WTC11 (cell line): ENCODE measurements around the gene ZDHHC14. TPM values are rescaled to one million over a fixed set of nuclear protein-coding genes. Genes with fewer than 3 reads are reported as not detected.

Experiments used
- ATAC-seq: fragments of 200-7000 bp; cut with Tn5 transposase; 2 replicates; pipeline ENCODE4 v1.10.0; 2021; ENCODE audit warnings: mild to moderate bottlenecking, moderate library complexity
- CTCF ChIA-PET: fragments of 300-600 bp; sonication (Branson Sonifier 250); formaldehyde crosslinking; loops from one replicate; lab custom pipeline; 2021; ENCODE audit warnings: antibody characterized with exemption; lab: Charles Lee
- POLR2A ChIA-PET: fragments of 350-600 bp; sonication (Branson Sonifier 250); formaldehyde crosslinking; loops from one replicate; lab custom pipeline; 2021; ENCODE audit warnings: antibody characterized with exemption; lab: Charles Lee
- DNase-seq: peaks from one replicate; pipeline ENCODE4 v3.0.0; 2021; ENCODE audit warnings: low spot score
- H3K27ac Mint-ChIP-seq: 2 replicates; pipeline ENCODE4 v1.8.0; 2021; ENCODE audit warnings: mixed read lengths
- H3K27me3 Mint-ChIP-seq: 2 replicates; pipeline ENCODE4 v1.8.0; 2021; ENCODE audit warnings: low read depth, mild to moderate bottlenecking, moderate library complexity, mixed read lengths
- H3K36me3 Mint-ChIP-seq: 2 replicates; pipeline ENCODE4 v1.8.0; 2021; ENCODE audit warnings: mixed read lengths
- H3K4me1 Mint-ChIP-seq: 2 replicates; pipeline ENCODE4 v1.8.0; 2022; ENCODE audit warnings: mixed read lengths
- H3K4me3 Mint-ChIP-seq: 2 replicates; pipeline ENCODE4 v1.8.0; 2021; ENCODE audit warnings: mild to moderate bottlenecking, moderate library complexity, mixed read lengths
- H3K9me3 Mint-ChIP-seq: 2 replicates; pipeline ENCODE4 v1.8.0; 2021; ENCODE audit warnings: mixed read lengths
- ATF1 ChIP-seq: sonication (generic); formaldehyde crosslinking; IDR thresholded peaks from 2 replicates; pipeline ENCODE4 v1.8.1; 2023; ENCODE audit warnings: mild to moderate bottlenecking, moderate library complexity, missing genetic modification reagents
- ATF3 ChIP-seq: sonication (generic); formaldehyde crosslinking; conservative IDR thresholded peaks from 2 replicates; pipeline ENCODE4 v1.8.1; 2022; ENCODE audit warnings: mild to moderate bottlenecking, missing genetic modification reagents
- FOXP4 ChIP-seq: sonication (generic); formaldehyde crosslinking; IDR thresholded peaks from 2 replicates; pipeline ENCODE4 v1.8.0; 2022; ENCODE audit warnings: mild to moderate bottlenecking, missing genetic modification reagents
- GABPB1 ChIP-seq: sonication (generic); formaldehyde crosslinking; IDR thresholded peaks from 2 replicates; pipeline ENCODE4 v1.8.1; 2023; ENCODE audit warnings: mild to moderate bottlenecking, missing genetic modification reagents
- HMGA2 ChIP-seq: fragments of 250-450 bp; sonication (Bioruptor Pico); IDR thresholded peaks from 2 replicates; pipeline ENCODE4 v1.4.0; 2021; ENCODE audit warnings: mild to moderate bottlenecking, moderate library complexity
- HMGXB4 ChIP-seq: sonication (generic); formaldehyde crosslinking; IDR thresholded peaks from 2 replicates; pipeline ENCODE4 v1.8.1; 2023; ENCODE audit warnings: mild to moderate bottlenecking, moderate library complexity, missing genetic modification reagents
- KAT7 ChIP-seq: sonication (generic); formaldehyde crosslinking; IDR thresholded peaks from 2 replicates; pipeline ENCODE4 v1.8.1; 2023; ENCODE audit warnings: missing genetic modification reagents, mild to moderate bottlenecking, borderline replicate concordance
- MLX ChIP-seq: sonication (generic); formaldehyde crosslinking; IDR thresholded peaks from 2 replicates; pipeline ENCODE4 v1.8.1; 2023; ENCODE audit warnings: mild to moderate bottlenecking, missing genetic modification reagents, moderate library complexity
- MXD4 ChIP-seq: fragments of 250-450 bp; sonication (Bioruptor Pico); IDR thresholded peaks from 2 replicates; pipeline ENCODE4 v1.8.0; 2021; ENCODE audit warnings: mild to moderate bottlenecking, moderate library complexity, borderline replicate concordance
- NR2C2 ChIP-seq: sonication (generic); formaldehyde crosslinking; IDR thresholded peaks from 2 replicates; pipeline ENCODE4 v1.8.0; 2022; ENCODE audit warnings: mild to moderate bottlenecking, missing genetic modification reagents
- PREB ChIP-seq: sonication (generic); formaldehyde crosslinking; IDR thresholded peaks from 2 replicates; pipeline ENCODE4 v1.8.1; 2022; ENCODE audit warnings: mild to moderate bottlenecking, missing genetic modification reagents, moderate library complexity, borderline replicate concordance
- RELA ChIP-seq: sonication (generic); formaldehyde crosslinking; IDR thresholded peaks from 2 replicates; pipeline ENCODE4 v1.8.1; 2022; ENCODE audit warnings: missing genetic modification reagents, mild to moderate bottlenecking, borderline replicate concordance
- RORB ChIP-seq: fragments of 250-450 bp; sonication (Bioruptor Pico); IDR thresholded peaks from 2 replicates; pipeline ENCODE4 v1.9.0; 2021; ENCODE audit warnings: mild to moderate bottlenecking
- STAT6 ChIP-seq: sonication (generic); formaldehyde crosslinking; conservative IDR thresholded peaks from 2 replicates; pipeline ENCODE4 v1.8.1; 2023; ENCODE audit warnings: mild to moderate bottlenecking, low read depth, missing genetic modification reagents, moderate library complexity
- ZBTB21 ChIP-seq: sonication (generic); formaldehyde crosslinking; IDR thresholded peaks from 2 replicates; pipeline ENCODE4 v1.8.1; 2023; ENCODE audit warnings: mild to moderate bottlenecking, missing genetic modification reagents, borderline replicate concordance
- ZMAT4 ChIP-seq: fragments of 250-450 bp; sonication (Bioruptor Pico); IDR thresholded peaks from 2 replicates; pipeline ENCODE4 v1.9.0; 2021; ENCODE audit warnings: mild to moderate bottlenecking
- ZNF232 ChIP-seq: sonication (generic); formaldehyde crosslinking; IDR thresholded peaks from 2 replicates; pipeline ENCODE4 v1.8.0; 2022; ENCODE audit warnings: mild to moderate bottlenecking, missing genetic modification reagents
- ZNF416 ChIP-seq: fragments of 250-450 bp; sonication (Bioruptor Pico); IDR thresholded peaks from 2 replicates; pipeline ENCODE4 v1.9.0; 2021; ENCODE audit warnings: mild to moderate bottlenecking, inconsistent platforms
- ZNF532 ChIP-seq: fragments of 250-450 bp; sonication (Bioruptor Pico); IDR thresholded peaks from 2 replicates; pipeline ENCODE4 v1.9.0; 2021; ENCODE audit warnings: mild to moderate bottlenecking, borderline replicate concordance
- total RNA-seq: library from RNA; stranded (reverse); gene quantifications from 3 replicates; pipeline ENCODE4 v1.2.3, GENCODE V29; 2021

Gene ZDHHC14
- total RNA-seq, 1 experiment from 2014 or later: 6.6 TPM

- ATAC-seq (peak; percentile 12; the same call in 1 of the 2 replicates), DNase-seq (no peak)
- ChIA-PET POLR2A (no interaction called here), CTCF (interaction anchor here (0.7 to 1.7 kb wide), 4 partner anchors 25 to 158 kb away, joined by 3 to 5 read pairs (median 4); no protein-coding TSS in a partner anchor)
- H3K4me1 Mint-ChIP-seq: peaks cover 52% of the 10 kb centered on the region
- H3K9me3 Mint-ChIP-seq: no peaks in the 10 kb centered on the region
- peaks cover 16% of the 10 kb centered on the region for H3K27me3 Mint-ChIP-seq
- H3K27ac Mint-ChIP-seq: no peak overlapping the region
- no peak overlapping the region for H3K4me3 Mint-ChIP-seq
- H3K36me3 Mint-ChIP-seq: no peaks in the 10 kb centered on the region
- TF ChIP-seq ZNF416 (CRISPR knock-in tag) (no peak), GABPB1 (CRISPR knock-in tag) (peak; percentile 59; the same call in 1 of the 2 replicates), RELA (no peak), STAT6 (no peak), ATF1 (CRISPR knock-in tag) (no peak)
These were observed 334.8 kb downstream of the ZDHHC14 start for GRCh38 chr6:157715728-157716164.

- H3K27ac Mint-ChIP-seq: 0 out of 2 replicates have a peak overlapping the region, but pooled peaks have one; percentile 23
- H3K27me3 Mint-ChIP-seq: peaks cover 16% of the 10 kb centered on the region
- ChIA-PET CTCF (interaction anchor here (0.8 to 1.7 kb wide), 5 partner anchors 24 to 157 kb away, joined by 3 to 5 read pairs (median 4); no protein-coding TSS in a partner anchor), POLR2A (no interaction called here)
- DNase-seq: no peak
- no peak for ATAC-seq
- no peak overlapping the region for H3K4me3 Mint-ChIP-seq
- peaks cover 48% of the 10 kb centered on the region for H3K4me1 Mint-ChIP-seq
- no peaks in the 10 kb centered on the region for H3K9me3 Mint-ChIP-seq
- H3K36me3 Mint-ChIP-seq: no peaks in the 10 kb centered on the region
- no peak for TF ChIP-seq NR2C2 (CRISPR knock-in tag)
- no peak for TF ChIP-seq ZNF532 (CRISPR knock-in tag)
- TF ChIP-seq ZNF232: no peak
- no peak for TF ChIP-seq FOXP4 (CRISPR knock-in tag)
- TF ChIP-seq PREB (CRISPR knock-in tag): no peak
- no peak for TF ChIP-seq RORB (CRISPR knock-in tag)
- TF ChIP-seq MLX (CRISPR knock-in tag): no peak
- no peak for TF ChIP-seq HMGXB4 (CRISPR knock-in tag)
- no peak for TF ChIP-seq MXD4 (CRISPR knock-in tag)
- no peak for TF ChIP-seq ATF1 (CRISPR knock-in tag)
- TF ChIP-seq ATF3 (CRISPR knock-in tag): no peak
- TF ChIP-seq ZMAT4: no peak
- no peak for TF ChIP-seq ZBTB21 (CRISPR knock-in tag)
- TF ChIP-seq RELA: no peak
- no peak for TF ChIP-seq HMGA2
- TF ChIP-seq KAT7: no peak
These were observed 335.4 kb downstream of the ZDHHC14 start for GRCh38 chr6:157716251-157716995.
